ENCODE measurements around the gene WDR70. TPM values are rescaled to one million over a fixed set of nuclear protein-coding genes. Genes with fewer than 3 reads are reported as not detected.

The WDR70 gene
- total RNA-seq, 1 experiment from 2014 or later, result 55.2 TPM

- POLR2A ChIA-PET (ENCODE audit: low non-redundant PET), result no interaction called here
- Histone ChIP-seq H3K27me3 (replicated peaks; ENCODE audit: insufficient read depth, low read depth, low read length, poor library complexity) (no peaks in the 10 kb centered on the region), H3K36me3 (ENCODE audit: insufficient read depth, low read length, poor library complexity, severe bottlenecking) (no peaks in the 10 kb centered on the region), H3K27ac (ENCODE audit: low read depth, low read length, poor library complexity, severe bottlenecking) (no peak overlapping the region), H3K4me3 (ENCODE audit: low read depth, low read length, poor library complexity, severe bottlenecking) (no peak overlapping the region), H3K9me3 (ENCODE audit: low read depth, low read length, poor library complexity, severe bottlenecking) (no peaks in the 10 kb centered on the region), H3K4me1 (ENCODE audit: insufficient read depth, low read length, poor library complexity, severe bottlenecking) (peaks cover 54% of the 10 kb centered on the region)
- BruUV-seq (replicated peaks), result no TSS peak
- TF ChIP-seq CTCF (conservative IDR thresholded peaks at IDR 0.05; ENCODE audit: low read depth, low read length) (no peak), EZH2 (IDR thresholded peaks at IDR 0.05; ENCODE audit: borderline replicate concordance, low read depth, low read length, poor library complexity, severe bottlenecking) (no peak)
- CTCF ChIA-PET, result no interaction called here
- no peak for DNase-seq (ENCODE audit: low spot score)
- intact Hi-C loops (cut with micrococcal nuclease; ENCODE audit: unreplicated experiment), result no loop called here
Measured at GRCh38 chr5:37714756-37715155, 335.6 kb downstream of the WDR70 start.

- Histone ChIP-seq H3K9me3 (ENCODE audit: low read depth, low read length, poor library complexity, severe bottlenecking) (no peaks in the 10 kb centered on the region), H3K4me1 (ENCODE audit: insufficient read depth, low read length, poor library complexity, severe bottlenecking) (peaks cover 60% of the 10 kb centered on the region), H3K27ac (ENCODE audit: low read depth, low read length, poor library complexity, severe bottlenecking) (no peak overlapping the region), H3K27me3 (replicated peaks; ENCODE audit: insufficient read depth, low read depth, low read length, poor library complexity) (no peaks in the 10 kb centered on the region), H3K4me3 (ENCODE audit: low read depth, low read length, poor library complexity, severe bottlenecking) (no peak overlapping the region), H3K36me3 (ENCODE audit: insufficient read depth, low read length, poor library complexity, severe bottlenecking) (no peaks in the 10 kb centered on the region)
- CTCF ChIA-PET, result no interaction called here
- no peak for TF ChIP-seq EZH2 (IDR thresholded peaks at IDR 0.05; ENCODE audit: borderline replicate concordance, low read depth, low read length, poor library complexity, severe bottlenecking)
- TF ChIP-seq CTCF (conservative IDR thresholded peaks at IDR 0.05; ENCODE audit: low read depth, low read length), result no peak
- POLR2A ChIA-PET (ENCODE audit: low non-redundant PET), result no interaction called here
- intact Hi-C loops (cut with micrococcal nuclease; ENCODE audit: unreplicated experiment), result no loop called here
- no TSS peak for BruUV-seq (replicated peaks)
- DNase-seq (ENCODE audit: low spot score), result no peak
Measured at GRCh38 chr5:37715361-37715760, 336.2 kb downstream of the WDR70 start.

- TF ChIP-seq EZH2 (IDR thresholded peaks at IDR 0.05; ENCODE audit: borderline replicate concordance, low read depth, low read length, poor library complexity, severe bottlenecking), result no peak
- TF ChIP-seq CTCF (conservative IDR thresholded peaks at IDR 0.05; ENCODE audit: low read depth, low read length), result no peak
- Histone ChIP-seq H3K27ac (ENCODE audit: low read depth, low read length, poor library complexity, severe bottlenecking) (no peak overlapping the region), H3K4me3 (ENCODE audit: low read depth, low read length, poor library complexity, severe bottlenecking) (no peak overlapping the region), H3K9me3 (ENCODE audit: low read depth, low read length, poor library complexity, severe bottlenecking) (no peaks in the 10 kb centered on the region), H3K36me3 (ENCODE audit: insufficient read depth, low read length, poor library complexity, severe bottlenecking) (no peaks in the 10 kb centered on the region), H3K4me1 (ENCODE audit: insufficient read depth, low read length, poor library complexity, severe bottlenecking) (peaks cover 67% of the 10 kb centered on the region), H3K27me3 (replicated peaks; ENCODE audit: insufficient read depth, low read depth, low read length, poor library complexity) (no peaks in the 10 kb centered on the region)
- ChIA-PET POLR2A (ENCODE audit: low non-redundant PET) (no interaction called here), CTCF (no interaction called here)
- no TSS peak for BruUV-seq (replicated peaks)
- DNase-seq (ENCODE audit: low spot score), result no peak
- intact Hi-C loops (cut with micrococcal nuclease; ENCODE audit: unreplicated experiment), result no loop called here
Measured at GRCh38 chr5:37715992-37716391, 336.9 kb downstream of the WDR70 start.
